Fibroblast of upper back skin (primary cell): ENCODE data around the gene NUP42.
"Not testable (repeated sequence)": the region's sequence is repeated elsewhere in the genome, so short reads cannot be mapped to it uniquely, and the experiment has no call there.

ENCODE experiments used
- DNase-seq: peaks from one replicate; pipeline ENCODE4 v3.0.0-alpha.2; 2013

Gene NUP42

GRCh38 chr7:23205577-23205908 is 23.7 kb downstream of the NUP42 start:
- DNase-seq = no peak

GRCh38 chr7:23205909-23206767 is 24.3 kb downstream of the NUP42 start:
- DNase-seq = peak; percentile 18

GRCh38 chr7:23207021-23207420 is 25.2 kb downstream of the NUP42 start:
- no peak for DNase-seq

- no peak for DNase-seq
These were observed 26.0 kb downstream of the NUP42 start for GRCh38 chr7:23207884-23208283.

GRCh38 chr7:23208316-23208715 is 26.5 kb downstream of the NUP42 start:
- no peak for DNase-seq

GRCh38 chr7:23210506-23210905 is 28.7 kb downstream of the NUP42 start:
- no peak for DNase-seq

GRCh38 chr7:23211589-23211988 is 29.7 kb downstream of the NUP42 start:
- DNase-seq = no peak

GRCh38 chr7:23212395-23212794 is 30.5 kb downstream of the NUP42 start:
- DNase-seq = no peak

GRCh38 chr7:23212841-23213240 is 31.0 kb downstream of the NUP42 start:
- no peak for DNase-seq

- DNase-seq = no peak
These were observed 31.9 kb downstream of the NUP42 start for GRCh38 chr7:23213755-23214154.

GRCh38 chr7:23214423-23214822 is 32.6 kb downstream of the NUP42 start:
- no peak for DNase-seq

GRCh38 chr7:23214938-23215337 is 33.1 kb downstream of the NUP42 start:
- no peak for DNase-seq

- DNase-seq = no peak
These were observed 34.2 kb downstream of the NUP42 start for GRCh38 chr7:23216021-23216420.

GRCh38 chr7:23218196-23218595 is 36.3 kb downstream of the NUP42 start:
- no peak for DNase-seq

GRCh38 chr7:23220690-23221305 is 39.0 kb downstream of the NUP42 start:
- DNase-seq = no peak

- DNase-seq = no peak
These were observed 40.7 kb downstream of the NUP42 start for GRCh38 chr7:23222439-23223030.

- not testable (repeated sequence) for DNase-seq
These were observed 42.5 kb downstream of the NUP42 start for GRCh38 chr7:23224364-23224763.

GRCh38 chr7:23226844-23227450 is 45.1 kb downstream of the NUP42 start:
- no peak for DNase-seq

GRCh38 chr7:23228412-23228811 is 46.6 kb downstream of the NUP42 start:
- DNase-seq = no peak

GRCh38 chr7:23230641-23231101 is 48.8 kb downstream of the NUP42 start:
- DNase-seq = no peak

- no peak for DNase-seq
These were observed 51.1 kb downstream of the NUP42 start for GRCh38 chr7:23232966-23233365.

- no peak for DNase-seq
These were observed 52.9 kb downstream of the NUP42 start for GRCh38 chr7:23234569-23235296.

GRCh38 chr7:23235813-23236221 is 54.0 kb downstream of the NUP42 start:
- peak; percentile 47 for DNase-seq
